HG02943 (cell line): ENCODE data around the gene RASD2.

ENCODE experiments used
- ATAC-seq: cut with Tn5 transposase; IDR thresholded peaks from one replicate; pipeline ENCODE4 v1.9.1; 2021; ENCODE audit warnings: mild to moderate bottlenecking, low read depth, moderate library complexity; ENCODE audit not compliant: unreplicated experiment

The RASD2 gene

GRCh38 chr22:35539487-35539886, 1.1 kb upstream of the RASD2 start:
- no peak for ATAC-seq

GRCh38 chr22:35539910-35540594, 579 bp upstream of the RASD2 start:
- ATAC-seq: no peak

- ATAC-seq: no peak
Measured at GRCh38 chr22:35541254-35541748, 670 bp downstream of the RASD2 start.

- ATAC-seq: no peak
Measured at GRCh38 chr22:35542157-35542938, 1.7 kb downstream of the RASD2 start.

- no peak for ATAC-seq
Measured at GRCh38 chr22:35542939-35543516, 2.4 kb downstream of the RASD2 start.

GRCh38 chr22:35543702-35544101, 3.1 kb downstream of the RASD2 start:
- no peak for ATAC-seq

GRCh38 chr22:35544189-35544588, 3.6 kb downstream of the RASD2 start:
- ATAC-seq: no peak

- ATAC-seq: no peak
Measured at GRCh38 chr22:35544827-35545226, 4.2 kb downstream of the RASD2 start.

GRCh38 chr22:35546886-35547285, 6.3 kb downstream of the RASD2 start:
- no peak for ATAC-seq

- no peak for ATAC-seq
Measured at GRCh38 chr22:35547987-35548721, 7.5 kb downstream of the RASD2 start.

- no peak for ATAC-seq
Measured at GRCh38 chr22:35548722-35549112, 8.1 kb downstream of the RASD2 start.

- no peak for ATAC-seq
Measured at GRCh38 chr22:35549328-35549727, 8.7 kb downstream of the RASD2 start.

- no peak for ATAC-seq
Measured at GRCh38 chr22:35551549-35552177, 11.0 kb downstream of the RASD2 start.

GRCh38 chr22:35552196-35552842, 11.7 kb downstream of the RASD2 start:
- no peak for ATAC-seq

- no peak for ATAC-seq
Measured at GRCh38 chr22:35552846-35553245, 12.2 kb downstream of the RASD2 start.

GRCh38 chr22:35553341-35553740, 12.7 kb downstream of the RASD2 start:
- ATAC-seq: no peak

- no peak for ATAC-seq
Measured at GRCh38 chr22:35554297-35554845, 13.7 kb downstream of the RASD2 start.

- no peak for ATAC-seq
Measured at GRCh38 chr22:35555483-35555890, 14.9 kb downstream of the RASD2 start.

GRCh38 chr22:35555946-35556547, 15.4 kb downstream of the RASD2 start:
- no peak for ATAC-seq
